H1 (cell line): ENCODE results near the gene TMEM220. TPM values are rescaled to one million over a fixed set of nuclear protein-coding genes. Genes with fewer than 3 reads are reported as not detected.

Source experiments
- TCF12 ChIP-seq: IDR thresholded peaks from 2 replicates; pipeline ENCODE4 v1.6.1; 2011; ENCODE audit warnings: low read depth, mild to moderate bottlenecking, low read length
- polyA plus RNA-seq, 7 experiments: library from polyadenylated mRNA; depleted of rRNA in 3 of 7; stranded (reverse) in 5 of 7; unstranded in 2 of 7; fragments of >200 nt in 5 of 7; fragments of 200-250 nt in 2 of 7; gene quantifications; 1 replicate in 5 of 7; 2 replicates in 1 of 7; 4 replicates in 1 of 7; pipeline versions ENCODE4 v1.2.1 to v1.2.3, GENCODE V29; 2011 to 2013; ENCODE audit warnings: missing spikeins in 2 of 7, mixed read lengths in 2 of 7
- total RNA-seq: library from RNA; stranded (reverse); fragmentation: NEBNext Ultra II Directional; extraction: Animal tissue kit (Norgen Biotek cat#: 25700); gene quantifications from 2 replicates; pipeline ENCODE4 v1.2.1, GENCODE V29; 2021

TMEM220 gene
- total and polyA plus RNA-seq, 2 of the 8 experiments (the other 6 are each of a cell fraction or from before 2014, with no cell fraction given), result 3.8 to 4.1 TPM

DNA sequence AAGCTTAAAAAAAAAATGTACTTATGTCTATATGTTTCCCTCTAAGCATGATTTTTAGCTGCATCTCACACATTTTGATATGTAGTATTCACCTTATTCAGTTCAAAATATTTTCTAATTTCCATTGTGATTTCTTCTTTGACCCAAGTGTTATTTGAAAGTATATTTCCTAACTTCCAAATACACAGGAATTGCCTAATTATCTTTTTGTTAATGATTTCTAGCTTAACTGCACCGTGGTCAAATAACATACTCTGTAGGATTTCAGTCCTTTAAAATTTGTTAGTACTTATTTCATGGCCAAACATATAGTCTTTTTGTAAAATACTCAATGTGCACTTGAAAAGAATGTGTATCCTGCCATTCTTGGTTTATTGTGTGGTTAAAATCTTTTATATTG lies 11.3 kb downstream of the TMEM220 start (continued):
- no peak for TF ChIP-seq TCF12
